Smooth muscle cell (in vitro differentiated cells): ENCODE data around the gene SNX2. TPM values are rescaled to one million over a fixed set of nuclear protein-coding genes. Genes with fewer than 3 reads are reported as not detected.

Source experiments
- DNase-seq: peaks from one replicate; lab custom pipeline; 2025; ENCODE audit not compliant: unreplicated experiment; lab: John Stamatoyannopoulos, UW
- H2AFZ ChIP-seq: fragments of 200-600 bp; sonication (generic); 2 replicates; pipeline ENCODE4 v1.6.0; 2016; ENCODE audit warnings: antibody characterized with exemption, low read depth, mild to moderate bottlenecking
- H3F3A ChIP-seq: fragments of 200-600 bp; sonication (generic); 2 replicates; pipeline ENCODE4 v1.6.0; 2017; ENCODE audit warnings: antibody characterized with exemption, low read depth
- H3K27ac ChIP-seq: fragments of 200-600 bp; sonication (generic); 2 replicates; pipeline ENCODE4 v1.5.1; 2016; ENCODE audit warnings: low read depth, mild to moderate bottlenecking
- H3K27me3 ChIP-seq: fragments of 200-600 bp; sonication (generic); 2 replicates; pipeline ENCODE4 v1.6.1; 2016; ENCODE audit warnings: low read depth, mild to moderate bottlenecking
- H3K36me3 ChIP-seq: fragments of 200-600 bp; sonication (generic); 2 replicates; pipeline ENCODE4 v1.5.1; 2016; ENCODE audit warnings: low read depth
- H3K4me1 ChIP-seq: fragments of 200-600 bp; sonication (generic); 2 replicates; pipeline ENCODE4 v1.5.1; 2016; ENCODE audit warnings: low read depth
- H3K4me2 ChIP-seq: fragments of 200-600 bp; sonication (generic); 2 replicates; pipeline ENCODE4 v1.6.0; 2016; ENCODE audit warnings: mild to moderate bottlenecking
- H3K4me3 ChIP-seq: fragments of 200-600 bp; sonication (generic); 2 replicates; pipeline ENCODE4 v1.5.1; 2016; ENCODE audit warnings: mild to moderate bottlenecking
- H3K79me2 ChIP-seq: fragments of 200-600 bp; sonication (generic); 2 replicates; pipeline ENCODE4 v1.6.0; 2016; ENCODE audit warnings: low read depth, mild to moderate bottlenecking
- H3K9ac ChIP-seq: fragments of 200-600 bp; sonication (generic); 2 replicates; pipeline ENCODE4 v1.6.0; 2016; ENCODE audit warnings: low read depth
- H3K9me3 ChIP-seq: fragments of 200-600 bp; sonication (generic); replicated peaks from 2 replicates; pipeline ENCODE4 v1.5.1; 2016; ENCODE audit warnings: low read depth
- H4K20me1 ChIP-seq: fragments of 200-600 bp; sonication (generic); 2 replicates; pipeline ENCODE4 v1.6.0; 2016; ENCODE audit warnings: low read depth
- WGBS: methylation state at CpG from one replicate; pipeline ENCODE4 v1.1.7; 2016; ENCODE audit warnings: low lambda C conversion rate; 5-methylcytosine and 5-hydroxymethylcytosine counted together
- polyA plus RNA-seq: library from polyadenylated mRNA; unstranded; fragments of >200 nt; fragmentation: Nextera tagmentation; extraction: Ambion mirVana; gene quantifications from 2 replicates; pipeline ENCODE4 v1.2.1, GENCODE V29; 2016
- total RNA-seq: library from RNA; depleted of rRNA; stranded (reverse); fragments of >200 nt; gene quantifications from 2 replicates; pipeline ENCODE4 v1.2.3, GENCODE V29; 2014
- TF ChIP-seq, protein P1 (sequence below): fragments of 200-600 bp; sonication (generic); IDR thresholded peaks from 2 replicates; pipeline ENCODE4 v1.5.1; 2017; ENCODE audit warnings: borderline replicate concordance, mild to moderate bottlenecking, antibody characterized with exemption; ENCODE audit not compliant: insufficient read depth, poor library complexity, severe bottlenecking

Gene SNX2
- total and polyA plus RNA-seq, 2 experiments from 2014 or later = 70.1 to 89.3 TPM

DNA sequence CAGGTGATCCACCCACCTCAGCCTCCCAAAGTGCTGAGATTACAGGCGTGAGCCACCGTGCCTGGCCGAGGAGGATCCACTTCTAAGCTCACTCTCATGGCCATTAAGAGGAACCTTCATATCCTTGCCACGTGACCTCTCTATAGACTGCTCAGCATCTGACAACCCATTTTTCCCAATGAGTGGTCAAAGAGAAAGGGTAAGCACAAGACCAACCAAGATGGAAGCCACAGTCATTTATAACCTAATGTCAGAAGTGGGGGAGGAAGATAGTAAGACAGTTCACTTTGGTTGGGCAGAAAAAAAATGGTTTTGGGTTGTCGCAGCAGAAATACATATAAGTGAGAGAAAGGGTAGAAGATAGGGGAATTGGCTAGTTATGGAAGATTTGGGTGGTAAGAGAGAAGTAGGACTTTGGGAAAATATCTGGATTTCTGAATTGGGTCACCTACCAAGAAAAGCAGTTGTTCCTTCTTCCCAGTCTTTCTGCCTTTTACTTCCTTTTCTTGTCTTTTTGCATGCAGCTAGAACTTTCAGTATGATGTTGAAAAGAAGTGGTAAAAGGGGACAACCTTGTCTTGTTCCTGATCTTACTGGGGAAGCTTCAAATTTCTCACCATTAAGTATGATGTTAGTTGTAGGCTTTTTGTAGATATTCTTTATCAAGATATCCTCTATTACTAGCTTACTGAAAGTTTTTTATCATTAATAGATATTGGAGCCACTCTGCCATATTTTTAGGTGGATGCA, 15.6 kb downstream of the SNX2 start:
- Histone ChIP-seq H3K36me3 (peaks cover 4% of the 10 kb centered on the region), H3K4me2 (no peak overlapping the region), H3K79me2 (peaks cover 92% of the 10 kb centered on the region), H3K27me3 (no peaks in the 10 kb centered on the region), H3K9me3 (no peaks in the 10 kb centered on the region), H3K4me1 (no peaks in the 10 kb centered on the region), H3K4me3 (no peak overlapping the region), H3K27ac (no peak overlapping the region), H4K20me1 (peaks cover 72% of the 10 kb centered on the region), H3K9ac (no peak overlapping the region), H3F3A (no peaks in the 10 kb centered on the region), H2AFZ (no peak overlapping the region)
- TF ChIP-seq, protein P1, sequence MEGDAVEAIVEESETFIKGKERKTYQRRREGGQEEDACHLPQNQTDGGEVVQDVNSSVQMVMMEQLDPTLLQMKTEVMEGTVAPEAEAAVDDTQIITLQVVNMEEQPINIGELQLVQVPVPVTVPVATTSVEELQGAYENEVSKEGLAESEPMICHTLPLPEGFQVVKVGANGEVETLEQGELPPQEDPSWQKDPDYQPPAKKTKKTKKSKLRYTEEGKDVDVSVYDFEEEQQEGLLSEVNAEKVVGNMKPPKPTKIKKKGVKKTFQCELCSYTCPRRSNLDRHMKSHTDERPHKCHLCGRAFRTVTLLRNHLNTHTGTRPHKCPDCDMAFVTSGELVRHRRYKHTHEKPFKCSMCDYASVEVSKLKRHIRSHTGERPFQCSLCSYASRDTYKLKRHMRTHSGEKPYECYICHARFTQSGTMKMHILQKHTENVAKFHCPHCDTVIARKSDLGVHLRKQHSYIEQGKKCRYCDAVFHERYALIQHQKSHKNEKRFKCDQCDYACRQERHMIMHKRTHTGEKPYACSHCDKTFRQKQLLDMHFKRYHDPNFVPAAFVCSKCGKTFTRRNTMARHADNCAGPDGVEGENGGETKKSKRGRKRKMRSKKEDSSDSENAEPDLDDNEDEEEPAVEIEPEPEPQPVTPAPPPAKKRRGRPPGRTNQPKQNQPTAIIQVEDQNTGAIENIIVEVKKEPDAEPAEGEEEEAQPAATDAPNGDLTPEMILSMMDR = no peak
- DNase-seq = no peak
- WGBS = 99% methylated on average over 5 of the region's 5 CpGs

- Histone ChIP-seq H3K27me3 (no peaks in the 10 kb centered on the region), H3K36me3 (peaks cover 24% of the 10 kb centered on the region), H3K4me3 (no peak overlapping the region), H3F3A (peaks cover 2% of the 10 kb centered on the region), H3K9ac (no peak overlapping the region), H4K20me1 (no peaks in the 10 kb centered on the region), H3K4me2 (no peak overlapping the region), H3K27ac (no peak overlapping the region), H3K4me1 (peaks cover 5% of the 10 kb centered on the region), H3K9me3 (no peaks in the 10 kb centered on the region), H2AFZ (no peak overlapping the region), H3K79me2 (no peaks in the 10 kb centered on the region)
- TF ChIP-seq, protein P1 = no peak
- no peak for DNase-seq
- 91% methylated on average over 2 of the region's 2 CpGs for WGBS
Observed at GRCh38 chr5:122805481-122805880, 30.6 kb downstream of the SNX2 start.

GRCh38 chr5:122810405-122810804, 35.5 kb downstream of the SNX2 start:
- Histone ChIP-seq H3K9ac (no peak overlapping the region), H3K79me2 (no peaks in the 10 kb centered on the region), H3K4me3 (no peak overlapping the region), H3F3A (no peaks in the 10 kb centered on the region), H2AFZ (no peak overlapping the region), H3K9me3 (no peaks in the 10 kb centered on the region), H4K20me1 (no peaks in the 10 kb centered on the region), H3K27me3 (no peaks in the 10 kb centered on the region), H3K4me2 (no peak overlapping the region), H3K4me1 (peaks cover 5% of the 10 kb centered on the region), H3K36me3 (peaks cover 13% of the 10 kb centered on the region), H3K27ac (no peak overlapping the region)
- TF ChIP-seq, protein P1 = no peak
- DNase-seq = no peak
- WGBS = 89% methylated on average over 2 of the region's 2 CpGs
